Astrocyte (in vitro differentiated cells and primary cell): ENCODE data around the gene DRD4. TPM values are rescaled to one million over a fixed set of nuclear protein-coding genes. Genes with fewer than 3 reads are reported as not detected.

ENCODE experiments used
- DNase-seq: peaks from one replicate; pipeline ENCODE4 v3.0.0-alpha.2; 2010; ENCODE audit warnings: low read depth
- FAIRE-seq: peaks from 2 replicates; lab custom pipeline; 2011; peaks lifted over from hg19 to GRCh38; lab: Jason Lieb, UNC
- H2AFZ ChIP-seq: 2 replicates; pipeline ENCODE4 v1.6.0; 2012; ENCODE audit warnings: low read depth, low read length, inconsistent platforms
- H3K27ac ChIP-seq: 2 replicates; pipeline ENCODE4 v1.5.1; 2011; ENCODE audit warnings: low read depth, low read length, inconsistent platforms
- H3K27me3 ChIP-seq: 2 replicates; pipeline ENCODE4 v1.6.0; 2011; ENCODE audit warnings: low read length, inconsistent platforms; ENCODE audit not compliant: insufficient read depth
- H3K36me3 ChIP-seq: 2 replicates; pipeline ENCODE4 v1.5.1; 2011; ENCODE audit warnings: low read length, inconsistent platforms; ENCODE audit not compliant: insufficient read depth
- H3K4me1 ChIP-seq: 2 replicates; pipeline ENCODE4 v1.5.1; 2011; ENCODE audit warnings: low read length, inconsistent platforms; ENCODE audit not compliant: insufficient read depth
- H3K4me2 ChIP-seq: 2 replicates; pipeline ENCODE4 v1.6.0; 2012; ENCODE audit warnings: low read length, inconsistent platforms
- H3K4me3 ChIP-seq: 2 replicates; pipeline ENCODE4 v1.5.1; 2011; ENCODE audit warnings: low read depth, mild to moderate bottlenecking, low read length, inconsistent platforms; ENCODE audit not compliant: insufficient read depth
- H3K79me2 ChIP-seq: 2 replicates; pipeline ENCODE4 v1.6.0; 2012; ENCODE audit warnings: mild to moderate bottlenecking, low read length, inconsistent platforms; ENCODE audit not compliant: insufficient read depth
- H3K9ac ChIP-seq: 2 replicates; pipeline ENCODE4 v1.6.0; 2012; ENCODE audit warnings: mild to moderate bottlenecking, low read length, inconsistent platforms
- H3K9me3 ChIP-seq: 2 replicates; pipeline ENCODE4 v1.5.1; 2012; ENCODE audit warnings: low read depth, mild to moderate bottlenecking, low read length, inconsistent platforms; ENCODE audit not compliant: insufficient read depth
- H4K20me1 ChIP-seq: 2 replicates; pipeline ENCODE4 v1.6.0; 2012; ENCODE audit warnings: low read length, inconsistent platforms; ENCODE audit not compliant: insufficient read depth
- H3K27ac Mint-ChIP-seq: one replicate; pipeline ENCODE4 v1.8.0; 2021; ENCODE audit warnings: mild to moderate bottlenecking, mixed read lengths; ENCODE audit not compliant: unreplicated experiment
- H3K27me3 Mint-ChIP-seq: one replicate; pipeline ENCODE4 v1.8.0; 2021; ENCODE audit warnings: low read depth, mixed read lengths; ENCODE audit not compliant: unreplicated experiment
- H3K36me3 Mint-ChIP-seq: one replicate; pipeline ENCODE4 v1.8.0; 2021; ENCODE audit warnings: low read depth, mixed read lengths; ENCODE audit not compliant: unreplicated experiment
- H3K4me1 Mint-ChIP-seq: one replicate; pipeline ENCODE4 v1.8.0; 2021; ENCODE audit warnings: low read depth, mixed read lengths; ENCODE audit not compliant: unreplicated experiment
- H3K4me3 Mint-ChIP-seq: one replicate; pipeline ENCODE4 v1.8.0; 2021; ENCODE audit warnings: mild to moderate bottlenecking, moderate library complexity, mixed read lengths; ENCODE audit not compliant: unreplicated experiment
- H3K9me3 Mint-ChIP-seq: one replicate; pipeline ENCODE4 v1.8.0; 2021; ENCODE audit warnings: mild to moderate bottlenecking, mixed read lengths; ENCODE audit not compliant: unreplicated experiment
- EZH2 ChIP-seq: IDR thresholded peaks from 2 replicates; pipeline ENCODE4 v1.6.1; 2012; ENCODE audit warnings: mild to moderate bottlenecking, low read length, inconsistent platforms; ENCODE audit not compliant: insufficient read depth
- total RNA-seq: library from RNA; stranded (reverse); gene quantifications from 2 replicates; pipeline ENCODE4 v1.2.1, GENCODE V29; 2021
- TF ChIP-seq, protein P1 (sequence below): IDR thresholded peaks from 2 replicates; pipeline ENCODE4 v1.5.1; 2011; ENCODE audit warnings: low read depth, mild to moderate bottlenecking, inconsistent platforms, low read length, moderate library complexity; ENCODE audit not compliant: insufficient read depth

DRD4 gene
- total RNA-seq, 1 donor from 2014 or later = 9.9 TPM

DNA sequence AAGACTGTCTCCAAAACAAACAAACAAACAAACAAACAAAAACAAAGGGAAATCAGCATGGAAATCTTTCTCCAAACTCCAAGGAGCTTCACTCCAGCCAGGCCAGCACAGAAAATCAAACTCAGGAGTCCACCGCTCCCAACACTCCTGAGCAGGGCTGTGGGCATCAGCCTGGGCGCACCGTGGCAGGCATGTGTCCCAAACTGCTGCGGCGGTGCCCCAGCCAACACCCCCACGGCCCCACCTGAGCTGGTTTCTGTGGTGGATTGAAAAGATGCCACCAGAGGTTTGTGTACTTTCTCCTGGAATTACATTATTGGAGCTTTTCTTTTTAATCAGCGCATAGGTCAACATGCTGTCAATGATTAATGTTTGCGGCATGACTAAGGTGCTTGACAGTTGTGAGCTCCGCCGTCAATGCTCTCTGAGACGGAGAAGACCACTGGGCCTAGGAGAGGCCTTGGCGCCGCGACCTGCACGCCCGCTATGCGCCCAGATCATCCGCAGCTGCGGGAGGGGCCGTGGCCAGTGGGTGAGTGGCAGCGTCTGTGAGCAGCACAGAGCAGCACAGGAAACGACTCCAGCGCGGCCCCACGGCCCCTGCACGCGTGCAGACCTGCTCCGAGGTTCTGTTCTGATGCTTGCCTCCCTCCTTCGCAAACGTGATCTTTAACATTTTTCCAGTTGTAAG is 18.1 kb downstream of the DRD4 start:
- Histone ChIP-seq H3K36me3 (no peaks in the 10 kb centered on the region), H3K27me3 (no peaks in the 10 kb centered on the region), H2AFZ (no peak overlapping the region), H4K20me1 (no peaks in the 10 kb centered on the region), H3K4me2 (no peak overlapping the region), H3K9ac (no peak overlapping the region), H3K27ac (no peak overlapping the region), H3K9me3 (no peaks in the 10 kb centered on the region), H3K79me2 (no peaks in the 10 kb centered on the region), H3K4me3 (no peak overlapping the region), H3K4me1 (no peaks in the 10 kb centered on the region)
- peak; percentile 55 for FAIRE-seq
- H3K27me3 Mint-ChIP-seq = no peaks in the 10 kb centered on the region
- H3K4me3 Mint-ChIP-seq = no peak overlapping the region
- no peak for DNase-seq
- no peak for TF ChIP-seq EZH2
- TF ChIP-seq, protein P1, sequence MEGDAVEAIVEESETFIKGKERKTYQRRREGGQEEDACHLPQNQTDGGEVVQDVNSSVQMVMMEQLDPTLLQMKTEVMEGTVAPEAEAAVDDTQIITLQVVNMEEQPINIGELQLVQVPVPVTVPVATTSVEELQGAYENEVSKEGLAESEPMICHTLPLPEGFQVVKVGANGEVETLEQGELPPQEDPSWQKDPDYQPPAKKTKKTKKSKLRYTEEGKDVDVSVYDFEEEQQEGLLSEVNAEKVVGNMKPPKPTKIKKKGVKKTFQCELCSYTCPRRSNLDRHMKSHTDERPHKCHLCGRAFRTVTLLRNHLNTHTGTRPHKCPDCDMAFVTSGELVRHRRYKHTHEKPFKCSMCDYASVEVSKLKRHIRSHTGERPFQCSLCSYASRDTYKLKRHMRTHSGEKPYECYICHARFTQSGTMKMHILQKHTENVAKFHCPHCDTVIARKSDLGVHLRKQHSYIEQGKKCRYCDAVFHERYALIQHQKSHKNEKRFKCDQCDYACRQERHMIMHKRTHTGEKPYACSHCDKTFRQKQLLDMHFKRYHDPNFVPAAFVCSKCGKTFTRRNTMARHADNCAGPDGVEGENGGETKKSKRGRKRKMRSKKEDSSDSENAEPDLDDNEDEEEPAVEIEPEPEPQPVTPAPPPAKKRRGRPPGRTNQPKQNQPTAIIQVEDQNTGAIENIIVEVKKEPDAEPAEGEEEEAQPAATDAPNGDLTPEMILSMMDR = no peak
- no peak overlapping the region for H3K27ac Mint-ChIP-seq
- no peaks in the 10 kb centered on the region for H3K4me1 Mint-ChIP-seq
- no peaks in the 10 kb centered on the region for H3K9me3 Mint-ChIP-seq
- peaks cover 16% of the 10 kb centered on the region for H3K36me3 Mint-ChIP-seq

DNA sequence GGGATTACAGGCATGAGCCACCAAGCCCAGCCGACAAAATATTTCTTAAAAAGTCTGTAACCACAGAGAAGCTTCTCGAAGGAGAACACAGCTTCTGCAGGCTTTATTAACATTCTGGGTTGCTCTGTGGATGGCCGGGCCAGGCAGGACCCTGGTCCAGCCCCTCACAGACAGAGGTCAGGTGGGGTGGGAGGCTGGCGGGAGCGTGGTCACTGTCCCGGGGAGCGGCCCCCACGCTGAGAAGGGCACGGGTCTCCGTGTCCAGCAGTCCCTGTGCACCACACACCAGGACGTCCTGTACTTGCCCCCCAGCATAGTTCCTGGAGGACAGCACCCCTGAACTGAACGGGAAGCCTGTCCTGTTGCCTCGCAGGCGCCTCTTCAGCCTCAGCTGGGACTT is 19.4 kb downstream of the DRD4 start:
- Mint-ChIP-seq H3K27me3 (no peaks in the 10 kb centered on the region), H3K4me1 (no peaks in the 10 kb centered on the region), H3K9me3 (no peaks in the 10 kb centered on the region), H3K4me3 (no peak overlapping the region), H3K36me3 (peaks cover 16% of the 10 kb centered on the region), H3K27ac (no peak overlapping the region)
- Histone ChIP-seq H4K20me1 (peaks cover 8% of the 10 kb centered on the region), H3K79me2 (no peaks in the 10 kb centered on the region), H3K36me3 (no peaks in the 10 kb centered on the region), H3K4me2 (no peak overlapping the region), H2AFZ (no peak overlapping the region), H3K9ac (no peak overlapping the region), H3K9me3 (no peaks in the 10 kb centered on the region), H3K4me1 (no peaks in the 10 kb centered on the region), H3K27me3 (no peaks in the 10 kb centered on the region), H3K4me3 (no peak overlapping the region), H3K27ac (no peak overlapping the region)
- FAIRE-seq = no peak
- DNase-seq = no peak
- TF ChIP-seq, protein P1 = no peak
- TF ChIP-seq EZH2 = no peak

DNA sequence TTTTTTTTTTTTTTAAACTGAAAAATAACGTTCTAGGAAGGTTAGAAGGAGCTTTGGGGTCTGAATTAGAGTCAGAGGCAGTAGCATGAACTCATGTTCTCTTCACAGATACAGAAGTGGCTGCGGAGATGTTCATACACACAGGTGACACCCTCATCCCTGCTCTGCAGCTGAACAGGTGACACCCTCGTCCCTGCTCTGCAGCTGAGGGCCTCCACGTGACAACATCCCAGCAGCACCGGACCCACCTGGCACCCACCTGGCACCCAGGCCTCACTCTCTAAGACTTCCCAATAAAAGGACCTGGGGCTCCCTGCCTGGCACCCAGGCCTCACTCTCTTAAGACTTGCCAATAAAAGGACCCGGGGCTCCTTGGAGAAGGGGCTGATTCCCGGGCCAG is 19.8 kb downstream of the DRD4 start:
- Mint-ChIP-seq H3K4me1 (no peaks in the 10 kb centered on the region), H3K4me3 (no peak overlapping the region), H3K36me3 (peaks cover 16% of the 10 kb centered on the region), H3K9me3 (no peaks in the 10 kb centered on the region), H3K27me3 (no peaks in the 10 kb centered on the region), H3K27ac (no peak overlapping the region)
- Histone ChIP-seq H3K27me3 (no peaks in the 10 kb centered on the region), H2AFZ (no peak overlapping the region), H3K36me3 (no peaks in the 10 kb centered on the region), H3K4me2 (no peak overlapping the region), H3K4me3 (no peak overlapping the region), H4K20me1 (peaks cover 12% of the 10 kb centered on the region), H3K79me2 (no peaks in the 10 kb centered on the region), H3K9ac (no peak overlapping the region), H3K4me1 (no peaks in the 10 kb centered on the region), H3K9me3 (no peaks in the 10 kb centered on the region), H3K27ac (no peak overlapping the region)
- FAIRE-seq = no peak
- TF ChIP-seq, protein P1 = no peak
- TF ChIP-seq EZH2 = no peak
- no peak for DNase-seq
